ACC112 (cell line): ENCODE data around the gene IFI27L2.

Source experiments
- H2AFZ ChIP-seq: fragments of 200-600 bp; sonication (generic); one replicate; pipeline ENCODE4 v1.6.0; 2017; ENCODE audit warnings: antibody characterized with exemption, low read length; ENCODE audit not compliant: unreplicated experiment
- H3K27ac ChIP-seq: fragments of 200-600 bp; sonication (generic); 2 replicates; pipeline ENCODE4 v1.5.1; 2014; ENCODE audit warnings: low read depth, mild to moderate bottlenecking, antibody characterized with exemption, low read length, moderate library complexity
- H3K27me3 ChIP-seq: fragments of 200-600 bp; sonication (generic); 2 replicates; pipeline ENCODE4 v1.6.1; 2014; ENCODE audit warnings: mild to moderate bottlenecking, antibody characterized with exemption, low read length, moderate library complexity, mixed read lengths; ENCODE audit not compliant: insufficient read depth
- H3K36me3 ChIP-seq: fragments of 200-600 bp; sonication (generic); 2 replicates; pipeline ENCODE4 v1.6.1; 2016; ENCODE audit warnings: mild to moderate bottlenecking, antibody characterized with exemption, low read length, moderate library complexity, mixed read lengths; ENCODE audit not compliant: insufficient read depth
- H3K4me1 ChIP-seq: fragments of 200-600 bp; sonication (generic); one replicate; pipeline ENCODE4 v1.6.1; 2016; ENCODE audit warnings: low read length, mixed read lengths; ENCODE audit not compliant: insufficient read depth, unreplicated experiment, control insufficient read depth
- H3K4me3 ChIP-seq: fragments of 200-600 bp; sonication (generic); 2 replicates; pipeline ENCODE4 v1.5.1; 2014; ENCODE audit warnings: mild to moderate bottlenecking, low read depth, low read length
- H3K79me2 ChIP-seq: fragments of 200-600 bp; sonication (generic); one replicate; pipeline ENCODE4 v1.6.0; 2016; ENCODE audit warnings: low read length; ENCODE audit not compliant: control insufficient read depth, unreplicated experiment, insufficient read depth

IFI27L2 gene

GRCh38 chr14:94113908-94114588, 15.4 kb downstream of the IFI27L2 start:
- Histone ChIP-seq H3K27ac (no peak overlapping the region), H3K4me1 (peaks cover 42% of the 10 kb centered on the region), H3K36me3 (no peaks in the 10 kb centered on the region), H3K27me3 (no peaks in the 10 kb centered on the region), H3K4me3 (no peak overlapping the region), H3K79me2 (peaks cover 24% of the 10 kb centered on the region), H2AFZ (no peak overlapping the region)

GRCh38 chr14:94113490-94113889, 15.9 kb downstream of the IFI27L2 start:
- no peaks in the 10 kb centered on the region for H3K36me3 ChIP-seq
- no peak overlapping the region for H3K4me3 ChIP-seq
- H3K4me1 ChIP-seq: peaks cover 42% of the 10 kb centered on the region
- no peak overlapping the region for H2AFZ ChIP-seq
- H3K27me3 ChIP-seq: no peaks in the 10 kb centered on the region
- peaks cover 24% of the 10 kb centered on the region for H3K79me2 ChIP-seq
- H3K27ac ChIP-seq: no peak overlapping the region

- 0 out of 2 replicates have a peak overlapping the region, but pooled peaks have one; percentile 79 for H3K4me3 ChIP-seq
- peaks cover 42% of the 10 kb centered on the region for H3K4me1 ChIP-seq
- peaks cover 24% of the 10 kb centered on the region for H3K79me2 ChIP-seq
- no peaks in the 10 kb centered on the region for H3K27me3 ChIP-seq
- H3K27ac ChIP-seq: no peak overlapping the region
- no peaks in the 10 kb centered on the region for H3K36me3 ChIP-seq
- no peak overlapping the region for H2AFZ ChIP-seq
Measured at GRCh38 chr14:94113073-94113472, 16.3 kb downstream of the IFI27L2 start.

- H2AFZ ChIP-seq: no peak overlapping the region
- no peaks in the 10 kb centered on the region for H3K27me3 ChIP-seq
- peaks cover 24% of the 10 kb centered on the region for H3K79me2 ChIP-seq
- H3K4me1 ChIP-seq: peaks cover 42% of the 10 kb centered on the region
- no peak overlapping the region for H3K27ac ChIP-seq
- no peaks in the 10 kb centered on the region for H3K36me3 ChIP-seq
- peak overlapping the region; percentile 79 for H3K4me3 ChIP-seq
Measured at GRCh38 chr14:94112513-94113063, 16.8 kb downstream of the IFI27L2 start.

GRCh38 chr14:94111276-94112095, 17.9 kb downstream of the IFI27L2 start:
- peaks cover 42% of the 10 kb centered on the region for H3K4me1 ChIP-seq

GRCh38 chr14:94110552-94111181, 18.7 kb downstream of the IFI27L2 start, which contains the start of gene IFI27:
IFI27 (plus strand) TSS chr14:94110736.
- H3K27me3 ChIP-seq: no peaks in the 10 kb centered on the region
- no peak within 1 kb of the TSS for H2AFZ ChIP-seq
- peaks cover 24% of the 10 kb centered on the region for H3K79me2 ChIP-seq
- peak within 1 kb of the TSS; percentile 64 for H3K27ac ChIP-seq
- no peaks in the 10 kb centered on the region for H3K36me3 ChIP-seq
- H3K4me1 ChIP-seq: peaks cover 42% of the 10 kb centered on the region
- peak within 1 kb of the TSS; percentile 79 for H3K4me3 ChIP-seq

More at GRCh38 chr14:94111276-94112095, 17.9 kb downstream of the IFI27L2 start:
- H3K27me3 ChIP-seq: no peaks in the 10 kb centered on the region
- H3K36me3 ChIP-seq: no peaks in the 10 kb centered on the region
- peaks cover 24% of the 10 kb centered on the region for H3K79me2 ChIP-seq
- H3K27ac ChIP-seq: peak overlapping the region; percentile 64; the same call in 1 of the 2 replicates
- no peak overlapping the region for H2AFZ ChIP-seq
- H3K4me3 ChIP-seq: peak overlapping the region; percentile 79

GRCh38 chr14:94109915-94110250, 19.5 kb downstream of the IFI27L2 start:
- Histone ChIP-seq H3K4me3 (no peak overlapping the region), H3K27me3 (no peaks in the 10 kb centered on the region), H2AFZ (no peak overlapping the region), H3K4me1 (peaks cover 38% of the 10 kb centered on the region), H3K79me2 (peaks cover 24% of the 10 kb centered on the region), H3K27ac (peak overlapping the region; percentile 64), H3K36me3 (no peaks in the 10 kb centered on the region)

- no peak overlapping the region for H3K4me3 ChIP-seq
- H3K79me2 ChIP-seq: no peaks in the 10 kb centered on the region
- H3K27ac ChIP-seq: no peak overlapping the region
- no peaks in the 10 kb centered on the region for H3K36me3 ChIP-seq
- peaks cover 12% of the 10 kb centered on the region for H3K4me1 ChIP-seq
- H3K27me3 ChIP-seq: no peaks in the 10 kb centered on the region
- no peak overlapping the region for H2AFZ ChIP-seq
Measured at GRCh38 chr14:94104731-94105130, 24.7 kb downstream of the IFI27L2 start.

- Histone ChIP-seq H3K27ac (no peak overlapping the region), H3K4me1 (peaks cover 11% of the 10 kb centered on the region), H2AFZ (no peak overlapping the region), H3K36me3 (no peaks in the 10 kb centered on the region), H3K4me3 (no peak overlapping the region), H3K79me2 (no peaks in the 10 kb centered on the region), H3K27me3 (no peaks in the 10 kb centered on the region)
Measured at GRCh38 chr14:94103554-94104150, 25.8 kb downstream of the IFI27L2 start.

- no peaks in the 10 kb centered on the region for H3K36me3 ChIP-seq
Measured at GRCh38 chr14:94102768-94103482, 26.5 kb downstream of the IFI27L2 start.

More at GRCh38 chr14:94102768-94103482, 26.5 kb downstream of the IFI27L2 start:
- Histone ChIP-seq H3K79me2 (no peaks in the 10 kb centered on the region), H3K27me3 (no peaks in the 10 kb centered on the region), H3K27ac (no peak overlapping the region), H3K4me1 (peaks cover 11% of the 10 kb centered on the region), H2AFZ (no peak overlapping the region), H3K4me3 (no peak overlapping the region)
